D721Med (cell line): ENCODE results near the gene SEC61G.

ENCODE experiments used
- DNase-seq: peaks from one replicate; pipeline ENCODE4 v3.0.0; 2011; ENCODE audit warnings: low spot score; ENCODE audit not compliant: insufficient read length
- FAIRE-seq: peaks from 2 replicates; lab custom pipeline; 2011; peaks lifted over from hg19 to GRCh38; lab: Jason Lieb, UNC
- CTCF ChIP-seq: IDR thresholded peaks from 2 replicates; pipeline ENCODE4 v1.5.1; 2012; ENCODE audit warnings: mild to moderate bottlenecking, control low read depth; ENCODE audit not compliant: insufficient read depth; ENCODE audit errors: missing control alignments

The SEC61G gene

GRCh38 chr7:54711900-54712595, 47.0 kb downstream of the SEC61G start:
- TF ChIP-seq CTCF: no peak
- DNase-seq (no peak), FAIRE-seq (no peak)

- no peak for DNase-seq
- FAIRE-seq: no peak
- no peak for TF ChIP-seq CTCF
These were observed 49.7 kb downstream of the SEC61G start for GRCh38 chr7:54709283-54709682.

- FAIRE-seq: no peak
- no peak for TF ChIP-seq CTCF
- no peak for DNase-seq
These were observed 53.6 kb downstream of the SEC61G start for GRCh38 chr7:54705436-54705835.

GRCh38 chr7:54704851-54705250, 54.2 kb downstream of the SEC61G start:
- TF ChIP-seq CTCF: no peak
- FAIRE-seq (no peak), DNase-seq (no peak)
